Measurements from ENCODE around the gene PCDH8.
A peak's percentile ranks its signal among the peaks of the same experiment; 100 is the strongest.

PCDH8 gene

DNA sequence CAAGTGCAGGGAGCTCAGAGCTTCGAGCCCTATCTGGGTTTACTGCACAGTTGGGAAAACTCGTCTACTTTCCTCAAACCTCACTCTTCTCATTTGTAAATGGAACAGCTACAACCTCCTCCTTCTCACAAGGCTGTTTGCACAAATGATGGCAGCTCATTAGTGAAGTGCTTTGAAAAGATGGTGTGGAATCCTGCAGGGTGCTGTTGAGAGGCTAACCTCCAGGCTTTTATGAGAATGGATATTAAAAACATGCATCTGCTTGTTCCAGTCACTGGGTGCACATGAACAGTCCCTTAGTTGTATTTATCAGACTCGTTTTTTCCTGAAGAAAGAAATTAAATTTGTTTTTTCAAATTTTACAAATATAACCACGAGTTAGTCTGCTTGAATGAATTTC lies 36.6 kb downstream of the PCDH8 start:
- DNase-seq, result no peak

GRCh38 chr13:52810526-52810925 lies 37.9 kb downstream of the PCDH8 start:
- DNase-seq, result no peak

DNA sequence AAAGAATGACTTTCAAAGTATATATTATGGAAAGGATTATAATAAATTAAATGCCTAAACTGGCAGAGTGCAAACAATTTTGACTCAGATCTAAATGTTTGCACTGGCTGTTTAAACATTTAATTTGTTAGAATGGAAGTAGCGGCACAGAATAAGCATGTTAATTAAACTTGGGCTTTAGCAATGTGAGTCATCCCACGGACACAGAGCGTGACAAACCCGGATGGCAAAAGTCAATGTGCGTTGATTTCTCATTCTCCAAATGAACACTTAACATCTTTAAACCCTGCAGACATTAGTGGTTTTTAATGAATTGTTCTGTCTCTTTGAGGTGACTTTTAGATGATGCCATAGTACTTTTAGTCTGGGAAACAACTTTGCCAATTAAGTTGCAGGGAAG lies 38.4 kb downstream of the PCDH8 start:
- DNase-seq, result no peak

DNA sequence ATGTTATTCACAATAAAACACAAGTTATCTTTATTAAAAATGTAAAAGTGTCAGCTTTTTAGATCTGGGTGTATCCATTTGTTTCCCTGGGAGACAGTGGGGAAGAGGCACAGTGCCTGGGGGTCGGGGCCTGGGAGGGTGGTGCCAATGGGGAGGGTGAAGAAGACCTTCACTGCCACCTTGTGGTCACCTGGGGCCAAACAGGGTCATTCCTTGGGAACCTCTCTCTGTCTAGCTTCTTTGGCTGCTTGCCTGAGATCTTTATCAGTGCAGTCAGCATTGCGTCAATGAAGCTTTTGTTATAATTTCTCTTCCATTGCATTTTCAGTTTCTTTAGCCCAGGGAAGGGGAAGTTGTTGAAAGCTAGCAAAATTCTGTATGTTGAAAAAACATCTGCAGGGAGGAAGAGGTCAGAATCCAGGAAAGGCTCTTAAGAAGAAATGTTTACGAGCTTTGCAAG lies 39.1 kb downstream of the PCDH8 start:
- peak; percentile 60 for DNase-seq

- DNase-seq, result no peak
Observed at GRCh38 chr13:52808842-52809219, 39.6 kb downstream of the PCDH8 start.

GRCh38 chr13:52806029-52806428 lies 42.4 kb downstream of the PCDH8 start:
- DNase-seq, result no peak

DNA sequence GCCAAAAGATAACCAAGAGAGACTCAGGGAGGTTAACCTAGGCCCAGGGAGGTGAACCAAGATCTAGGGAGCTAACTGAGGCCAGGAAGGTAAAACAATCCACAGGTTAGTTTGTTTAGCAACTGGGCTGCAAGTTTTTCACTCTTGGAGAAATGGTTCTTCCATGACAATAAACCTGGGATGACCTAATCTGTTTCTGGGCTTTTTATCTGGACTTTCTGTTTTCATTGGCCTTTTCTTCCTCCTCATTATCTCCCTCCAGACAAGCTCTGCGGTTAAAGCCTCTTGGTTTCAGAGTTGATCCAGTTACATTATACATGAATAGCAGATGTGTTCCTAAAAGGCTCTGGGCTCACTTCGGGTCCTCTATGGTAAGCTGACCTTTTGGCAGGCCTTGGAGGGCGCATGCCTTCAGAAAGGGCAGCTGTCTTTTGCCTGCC lies 44.2 kb downstream of the PCDH8 start:
- no peak for DNase-seq

- no peak for DNase-seq
Observed at GRCh38 chr13:52800856-52801255, 47.6 kb downstream of the PCDH8 start.

DNA sequence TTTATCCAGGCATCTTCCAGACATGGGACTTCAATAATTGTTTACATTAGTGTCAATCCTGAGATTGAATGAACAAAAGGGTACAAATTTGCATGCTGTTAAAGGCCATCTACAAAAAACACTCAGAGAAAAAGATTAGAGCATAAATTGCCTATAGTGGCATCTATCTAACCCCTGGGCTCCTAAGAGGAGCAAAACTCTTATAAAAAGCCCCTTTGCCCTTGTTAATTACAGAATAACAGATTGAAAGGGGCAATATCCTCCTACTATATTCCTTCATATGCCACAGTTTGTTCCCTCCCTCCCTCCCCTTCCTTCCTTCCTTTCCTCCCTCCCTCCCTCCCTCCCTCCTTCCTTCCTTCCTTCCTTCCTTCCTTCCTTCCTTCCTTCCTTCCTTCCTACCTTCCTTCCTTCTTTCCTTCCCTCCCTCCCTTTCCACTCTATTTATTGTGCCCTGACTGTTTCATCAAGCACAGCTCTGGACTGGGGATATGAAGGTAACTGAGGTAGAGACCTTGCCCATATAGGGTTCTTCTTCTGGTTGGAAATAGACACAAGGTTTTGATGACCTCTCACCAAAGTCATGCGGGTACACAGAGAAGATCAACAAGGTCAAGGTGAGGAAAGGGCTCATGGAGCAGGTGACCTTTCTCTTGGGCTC lies 49.5 kb downstream of the PCDH8 start:
- no peak for DNase-seq

DNA sequence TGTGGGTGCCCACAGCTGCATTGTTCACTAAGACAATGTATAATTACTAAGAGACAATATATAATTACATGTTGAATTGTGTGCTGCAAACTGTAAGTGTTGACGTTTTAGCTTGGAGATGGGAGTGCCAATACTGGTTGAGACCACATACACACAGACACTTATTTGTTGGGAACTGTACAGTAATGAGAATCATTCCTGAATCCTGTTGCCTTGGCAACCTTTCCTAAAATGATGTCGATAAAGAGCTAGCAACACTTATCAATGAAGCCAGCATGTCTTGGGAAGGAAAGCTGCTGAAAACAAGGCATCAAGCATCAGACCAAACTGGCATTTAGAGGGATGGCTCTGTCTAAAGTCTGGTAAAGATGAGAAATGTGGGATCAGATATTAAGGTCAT lies 51.3 kb downstream of the PCDH8 start:
- DNase-seq, result no peak

DNA sequence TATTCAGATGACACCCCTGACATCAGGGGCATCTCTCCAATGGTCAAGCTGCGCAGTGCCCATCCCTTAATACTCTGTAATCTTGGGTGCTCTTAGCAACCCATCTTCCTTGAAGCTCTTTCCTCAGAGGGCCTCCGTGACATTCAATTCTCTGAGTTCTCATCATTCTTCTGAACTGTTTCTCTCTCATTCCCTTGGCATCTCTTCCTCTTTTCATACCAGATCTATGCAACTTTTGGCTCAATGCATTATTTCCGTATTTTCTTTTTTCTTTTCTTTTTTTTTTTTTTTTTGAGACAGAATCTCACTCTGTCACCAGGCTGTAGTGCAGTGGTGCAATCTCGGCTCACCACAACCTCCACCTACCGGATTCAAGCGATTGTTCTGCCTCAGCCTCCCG lies 53.9 kb downstream of the PCDH8 start:
- DNase-seq, result no peak

DNA sequence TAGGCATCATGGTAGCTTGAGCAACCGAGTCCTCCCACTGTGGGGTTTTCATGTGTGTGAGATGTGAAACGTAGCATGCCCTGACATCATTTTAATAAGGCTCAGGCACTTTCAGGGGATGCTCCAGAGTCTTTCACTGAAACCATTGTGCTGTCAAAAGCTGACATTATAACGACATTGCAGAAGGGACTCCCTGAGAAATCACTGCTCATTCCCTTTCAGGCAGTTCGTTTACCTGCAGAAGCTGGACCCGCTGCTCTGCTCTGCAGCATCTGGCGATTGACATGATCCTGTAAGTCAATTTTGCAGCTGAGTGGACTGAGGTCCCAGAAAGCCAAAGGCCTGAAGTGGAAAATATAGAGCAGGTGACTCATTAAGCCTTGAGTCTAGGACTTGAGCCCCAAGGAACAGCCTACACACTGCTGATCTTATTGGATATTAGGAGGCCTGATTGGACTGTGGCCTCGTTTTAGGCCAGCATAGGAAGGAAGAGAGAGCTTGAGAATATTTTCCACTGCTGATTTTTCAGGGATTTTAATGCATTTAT lies 54.9 kb downstream of the PCDH8 start:
- no peak for DNase-seq
